Keratinocyte (primary cell): Measurements from ENCODE around the gene SH3GLB2.

ENCODE experiments used
- EZH2 ChIP-seq: IDR thresholded peaks from one replicate; pipeline ENCODE4 v1.6.1; 2012; ENCODE audit warnings: inconsistent platforms, mild to moderate bottlenecking, low read length, moderate library complexity
- TF ChIP-seq, protein P1 (sequence below), 3 experiments: IDR thresholded peaks in 1 of 3; conservative IDR thresholded peaks in 1 of 3; optimal IDR thresholded peaks in 1 of 3; 2 replicates in 2 of 3; 3 replicates in 1 of 3; pipeline versions ENCODE3 to v1.5.1; 2011; ENCODE audit warnings: low read length in 3 of 3, mild to moderate bottlenecking in 3 of 3, moderate library complexity in 2 of 3, control low read depth in 1 of 3, inconsistent platforms in 1 of 3; ENCODE audit not compliant: insufficient read depth in 2 of 3; ENCODE audit errors: extremely low read depth in 1 of 3

DNA sequence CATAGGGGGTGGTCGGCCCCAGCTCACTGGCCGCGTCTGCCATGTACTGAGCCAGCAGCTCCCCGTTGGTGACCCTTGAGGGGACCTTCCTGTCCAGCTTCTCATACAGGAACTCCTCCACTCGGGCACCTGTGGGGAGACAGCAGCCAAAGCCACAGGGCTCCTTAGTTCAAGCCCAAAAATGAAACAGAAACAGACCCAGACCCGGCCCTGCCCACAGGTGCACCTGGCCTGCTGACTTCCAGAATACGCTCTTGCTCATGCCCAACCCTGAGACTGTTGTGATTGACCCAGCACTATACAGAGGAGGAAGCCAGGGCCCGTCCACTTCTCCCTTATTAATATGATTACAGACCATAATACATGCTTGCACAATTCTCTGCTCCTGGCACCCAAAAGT, 7.0 kb downstream of the SH3GLB2 start:
- TF ChIP-seq, protein P1, sequence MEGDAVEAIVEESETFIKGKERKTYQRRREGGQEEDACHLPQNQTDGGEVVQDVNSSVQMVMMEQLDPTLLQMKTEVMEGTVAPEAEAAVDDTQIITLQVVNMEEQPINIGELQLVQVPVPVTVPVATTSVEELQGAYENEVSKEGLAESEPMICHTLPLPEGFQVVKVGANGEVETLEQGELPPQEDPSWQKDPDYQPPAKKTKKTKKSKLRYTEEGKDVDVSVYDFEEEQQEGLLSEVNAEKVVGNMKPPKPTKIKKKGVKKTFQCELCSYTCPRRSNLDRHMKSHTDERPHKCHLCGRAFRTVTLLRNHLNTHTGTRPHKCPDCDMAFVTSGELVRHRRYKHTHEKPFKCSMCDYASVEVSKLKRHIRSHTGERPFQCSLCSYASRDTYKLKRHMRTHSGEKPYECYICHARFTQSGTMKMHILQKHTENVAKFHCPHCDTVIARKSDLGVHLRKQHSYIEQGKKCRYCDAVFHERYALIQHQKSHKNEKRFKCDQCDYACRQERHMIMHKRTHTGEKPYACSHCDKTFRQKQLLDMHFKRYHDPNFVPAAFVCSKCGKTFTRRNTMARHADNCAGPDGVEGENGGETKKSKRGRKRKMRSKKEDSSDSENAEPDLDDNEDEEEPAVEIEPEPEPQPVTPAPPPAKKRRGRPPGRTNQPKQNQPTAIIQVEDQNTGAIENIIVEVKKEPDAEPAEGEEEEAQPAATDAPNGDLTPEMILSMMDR (optimal IDR thresholded peaks at IDR 0.05 in 1 of 3, IDR thresholded peaks at IDR 0.05 in 1 of 3, conservative IDR thresholded peaks at IDR 0.05 in 1 of 3; ENCODE audit: extremely low read depth in 1 of 3, insufficient read depth in 2 of 3, low read length in 3 of 3), result no peak
- no peak for TF ChIP-seq EZH2
